ENCODE measurements around the gene LIN37.
"Not testable (repeated sequence)": the region's sequence is repeated elsewhere in the genome, so short reads cannot be mapped to it uniquely, and the experiment has no call there.

Gene LIN37

DNA sequence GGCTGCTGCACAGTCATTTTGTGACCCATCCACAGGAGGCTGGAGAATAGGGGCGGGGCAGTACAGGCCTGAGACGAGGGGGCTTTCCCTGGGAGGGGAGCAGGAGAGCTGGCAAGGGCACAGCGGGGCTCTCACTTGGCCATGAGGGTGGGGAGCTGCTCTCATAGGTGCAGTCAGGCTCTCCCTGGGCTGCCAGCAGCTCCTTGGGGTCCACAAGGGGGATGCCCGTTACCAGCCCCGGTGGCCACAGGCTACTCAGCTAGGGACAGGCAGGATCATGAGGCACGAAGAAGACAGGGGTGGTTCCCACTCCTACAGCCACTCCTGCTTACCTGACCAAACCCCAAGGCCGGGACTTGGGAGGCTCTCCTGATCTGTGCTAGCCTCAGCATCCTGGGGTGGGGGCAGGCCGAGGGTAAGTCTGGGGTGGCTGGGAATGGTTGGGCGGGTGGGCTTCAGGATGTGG, 43.5 kb downstream of the LIN37 start:
- no peak for DNase-seq

DNA sequence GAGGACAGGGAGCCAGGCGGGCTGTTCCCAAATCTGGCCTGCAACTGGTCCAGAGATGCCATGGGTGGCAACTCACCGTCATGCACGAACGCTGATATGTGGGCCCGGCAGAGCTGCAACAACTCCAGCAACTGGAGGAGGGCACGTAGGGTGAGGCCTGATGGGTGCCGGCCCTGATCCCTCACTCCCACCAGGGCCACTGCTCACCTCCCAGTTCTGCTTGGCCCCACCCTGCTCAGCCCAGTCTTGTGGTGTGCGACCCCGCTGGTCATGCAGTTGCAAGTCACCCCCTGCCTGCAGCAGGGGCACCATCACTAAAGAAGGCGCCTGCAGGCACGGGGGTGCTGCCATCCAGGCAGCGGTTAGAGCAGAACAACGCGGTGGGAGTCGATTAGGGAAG, 43.9 kb downstream of the LIN37 start:
- no peak for DNase-seq

GRCh38 chr19:35792888-35793287, 44.5 kb downstream of the LIN37 start:
- no peak for DNase-seq

GRCh38 chr19:35793381-35794165, 45.2 kb downstream of the LIN37 start:
- DNase-seq: no peak

DNA sequence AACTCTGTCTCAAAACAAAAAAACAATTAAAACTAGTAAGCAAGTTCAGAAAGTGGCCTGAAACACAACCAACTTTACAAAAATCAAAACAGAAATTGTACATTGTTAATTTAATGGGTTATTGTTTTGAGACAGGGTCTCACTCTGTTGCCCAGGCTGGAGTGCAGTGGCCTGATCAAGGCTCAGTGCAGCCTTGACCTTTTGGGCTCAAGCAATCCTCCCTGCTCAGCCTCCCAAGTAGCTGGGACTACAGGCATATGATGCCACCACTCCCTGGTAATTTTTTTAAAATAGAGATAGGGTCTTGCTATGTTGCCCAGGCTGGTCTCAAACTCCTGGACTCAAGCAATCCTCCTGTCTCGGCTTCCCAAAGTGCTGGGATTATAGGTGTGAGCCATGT, 47.2 kb downstream of the LIN37 start:
- DNase-seq: not testable (repeated sequence)

DNA sequence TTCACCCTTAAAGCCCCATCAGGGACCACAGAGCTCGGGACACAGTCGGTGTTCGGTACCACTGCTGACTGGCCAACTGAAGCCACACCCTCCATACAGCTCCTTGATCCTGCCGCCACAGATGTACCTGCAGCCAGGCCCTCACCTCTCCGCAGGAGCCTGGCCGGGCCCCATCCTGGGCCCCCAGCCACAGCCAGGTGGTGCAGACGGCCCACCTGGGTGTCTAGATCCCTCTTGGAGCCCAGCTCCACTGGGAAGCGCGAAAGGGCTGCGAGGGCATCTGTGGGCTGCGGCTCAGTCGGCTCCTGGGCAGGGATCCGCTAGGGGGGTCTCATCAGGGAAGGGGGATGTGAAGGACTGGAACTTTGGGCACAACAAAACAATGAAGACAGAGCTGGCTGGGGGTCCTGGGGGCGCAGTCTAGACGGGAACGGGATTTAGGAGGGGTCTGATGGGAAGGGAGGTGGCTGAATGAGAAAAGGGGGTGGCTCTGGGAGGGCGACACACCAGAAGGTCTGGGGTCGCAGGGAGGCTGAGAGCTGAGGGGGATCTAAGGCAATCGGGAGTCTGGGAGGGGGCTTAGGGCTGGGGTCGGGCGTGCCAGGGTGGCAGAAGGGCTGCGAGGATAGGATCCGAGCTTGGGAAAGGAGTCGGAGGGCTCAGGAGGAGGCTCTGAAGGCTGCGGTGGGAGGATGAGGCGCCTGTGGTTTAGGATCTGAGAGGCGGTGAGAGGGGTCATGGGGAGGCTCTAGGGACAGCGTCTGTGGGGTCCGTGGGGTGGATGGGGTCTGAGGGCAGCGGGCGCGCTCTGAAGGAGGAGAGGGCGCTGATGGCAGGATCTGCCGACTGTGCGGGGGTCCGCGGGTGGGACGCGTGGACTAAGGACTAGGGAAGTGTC, 48.5 kb downstream of the LIN37 start:
- DNase-seq: no peak

DNA sequence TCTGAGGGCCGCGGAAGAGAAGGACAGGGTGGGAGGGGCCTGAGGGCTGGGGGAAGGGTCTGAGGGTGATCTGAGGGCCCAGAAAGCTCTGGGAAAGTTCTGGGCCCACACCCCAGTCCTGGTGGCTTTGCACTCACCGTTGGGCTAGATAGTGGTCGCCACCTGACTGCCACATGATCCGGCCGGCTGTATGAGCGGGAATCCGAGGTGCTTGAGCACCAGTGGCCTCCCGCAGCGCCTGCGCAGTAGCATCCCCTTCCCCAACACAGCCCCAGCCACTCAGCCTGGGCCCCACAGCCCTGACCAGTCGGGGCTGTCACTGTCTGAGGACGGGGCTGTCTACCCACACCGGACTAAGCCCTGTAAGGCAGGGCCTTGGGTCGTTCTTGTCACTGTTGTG, 49.3 kb downstream of the LIN37 start:
- no peak for DNase-seq

- no peak for DNase-seq
Measured at GRCh38 chr19:35801828-35802227, 53.5 kb downstream of the LIN37 start.

Data from right hindlimb (tissue), 1 donor.